Choroid plexus epithelial cell (primary cell): ENCODE measurements around the gene TXNRD2.

Experiments used
- DNase-seq: peaks from one replicate; pipeline ENCODE4 v3.0.0-alpha.2; 2010; ENCODE audit warnings: low read depth
- H3K4me3 ChIP-seq: 2 replicates; pipeline ENCODE4 v1.5.1; 2011; ENCODE audit warnings: low read depth, mild to moderate bottlenecking, control low read depth, low read length, moderate library complexity
- TF ChIP-seq, protein P1 (sequence below): conservative IDR thresholded peaks from 2 replicates; pipeline ENCODE4 v1.5.1; 2011; ENCODE audit warnings: low read depth, mild to moderate bottlenecking, control low read depth, inconsistent platforms, low read length, moderate library complexity

The TXNRD2 gene

DNA sequence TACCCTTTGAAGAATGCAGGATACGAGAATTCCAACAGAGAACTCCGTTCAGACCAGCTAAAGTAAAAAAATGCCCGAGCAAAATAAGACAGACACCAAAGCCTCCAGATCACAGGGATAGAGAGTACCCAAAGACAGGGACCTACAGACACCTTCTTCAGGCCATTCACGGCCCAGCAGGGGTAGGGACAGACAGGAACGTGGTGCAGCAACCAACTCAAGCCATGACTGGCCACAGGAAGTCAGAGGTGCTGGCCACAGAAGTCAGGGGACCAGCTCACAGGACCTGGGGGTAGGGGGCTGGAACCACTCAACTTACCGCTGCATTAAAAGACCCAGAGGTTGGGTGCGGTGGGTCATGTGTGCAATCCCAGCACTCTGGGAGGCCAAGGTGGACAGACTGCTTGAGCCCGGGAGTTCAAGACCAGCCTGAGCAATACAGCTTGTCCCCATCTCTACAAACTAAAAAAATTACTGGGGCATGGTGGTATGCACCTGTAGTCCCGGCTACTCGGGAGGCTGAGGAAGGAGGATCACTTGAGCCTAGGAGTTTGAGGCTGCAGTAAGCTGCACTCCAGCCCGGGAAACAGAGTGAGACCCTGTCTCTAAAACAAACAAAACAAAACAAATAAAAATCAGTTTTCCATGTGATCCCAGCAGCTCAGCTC, 39.9 kb downstream of the TXNRD2 start:
- TF ChIP-seq, protein P1, sequence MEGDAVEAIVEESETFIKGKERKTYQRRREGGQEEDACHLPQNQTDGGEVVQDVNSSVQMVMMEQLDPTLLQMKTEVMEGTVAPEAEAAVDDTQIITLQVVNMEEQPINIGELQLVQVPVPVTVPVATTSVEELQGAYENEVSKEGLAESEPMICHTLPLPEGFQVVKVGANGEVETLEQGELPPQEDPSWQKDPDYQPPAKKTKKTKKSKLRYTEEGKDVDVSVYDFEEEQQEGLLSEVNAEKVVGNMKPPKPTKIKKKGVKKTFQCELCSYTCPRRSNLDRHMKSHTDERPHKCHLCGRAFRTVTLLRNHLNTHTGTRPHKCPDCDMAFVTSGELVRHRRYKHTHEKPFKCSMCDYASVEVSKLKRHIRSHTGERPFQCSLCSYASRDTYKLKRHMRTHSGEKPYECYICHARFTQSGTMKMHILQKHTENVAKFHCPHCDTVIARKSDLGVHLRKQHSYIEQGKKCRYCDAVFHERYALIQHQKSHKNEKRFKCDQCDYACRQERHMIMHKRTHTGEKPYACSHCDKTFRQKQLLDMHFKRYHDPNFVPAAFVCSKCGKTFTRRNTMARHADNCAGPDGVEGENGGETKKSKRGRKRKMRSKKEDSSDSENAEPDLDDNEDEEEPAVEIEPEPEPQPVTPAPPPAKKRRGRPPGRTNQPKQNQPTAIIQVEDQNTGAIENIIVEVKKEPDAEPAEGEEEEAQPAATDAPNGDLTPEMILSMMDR: no peak
- H3K4me3 ChIP-seq: no peak overlapping the region
- DNase-seq: no peak

DNA sequence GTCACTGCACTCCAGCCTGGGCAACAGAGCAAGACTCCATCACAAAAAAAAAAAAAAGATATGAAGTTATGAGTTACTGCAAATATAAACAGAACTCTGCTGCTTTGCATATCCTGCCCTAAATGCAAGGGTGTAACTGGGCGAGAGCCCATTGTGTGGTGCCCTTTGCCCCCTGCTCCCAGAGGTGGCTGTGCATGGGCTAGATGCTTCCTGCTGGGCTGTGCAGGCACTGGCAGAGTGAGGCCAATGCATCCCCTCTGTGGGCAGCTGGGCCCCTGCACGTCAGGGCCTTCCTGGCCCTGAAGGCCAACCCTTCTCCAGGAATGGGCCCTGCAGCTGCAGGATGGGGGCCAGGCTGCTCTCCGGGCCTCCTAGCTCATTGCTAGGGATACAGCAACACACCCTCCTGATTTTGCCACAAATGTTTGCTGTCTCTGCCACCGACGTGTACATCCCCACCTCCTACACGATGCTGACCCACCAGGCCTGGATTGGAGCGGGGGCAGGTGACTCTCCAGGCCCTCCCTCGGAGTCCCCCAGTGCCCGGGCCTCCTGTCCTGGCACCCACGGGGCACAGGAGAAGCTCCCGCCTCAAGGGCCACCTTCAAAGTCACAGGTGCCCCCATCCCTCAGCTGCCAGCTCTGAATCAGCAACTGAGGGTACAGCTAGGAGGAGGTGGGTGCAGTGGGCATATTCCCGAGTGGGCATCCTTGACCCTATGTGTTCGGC, 40.7 kb downstream of the TXNRD2 start:
- TF ChIP-seq, protein P1: no peak
- no peak for DNase-seq
- H3K4me3 ChIP-seq: no peak overlapping the region

DNA sequence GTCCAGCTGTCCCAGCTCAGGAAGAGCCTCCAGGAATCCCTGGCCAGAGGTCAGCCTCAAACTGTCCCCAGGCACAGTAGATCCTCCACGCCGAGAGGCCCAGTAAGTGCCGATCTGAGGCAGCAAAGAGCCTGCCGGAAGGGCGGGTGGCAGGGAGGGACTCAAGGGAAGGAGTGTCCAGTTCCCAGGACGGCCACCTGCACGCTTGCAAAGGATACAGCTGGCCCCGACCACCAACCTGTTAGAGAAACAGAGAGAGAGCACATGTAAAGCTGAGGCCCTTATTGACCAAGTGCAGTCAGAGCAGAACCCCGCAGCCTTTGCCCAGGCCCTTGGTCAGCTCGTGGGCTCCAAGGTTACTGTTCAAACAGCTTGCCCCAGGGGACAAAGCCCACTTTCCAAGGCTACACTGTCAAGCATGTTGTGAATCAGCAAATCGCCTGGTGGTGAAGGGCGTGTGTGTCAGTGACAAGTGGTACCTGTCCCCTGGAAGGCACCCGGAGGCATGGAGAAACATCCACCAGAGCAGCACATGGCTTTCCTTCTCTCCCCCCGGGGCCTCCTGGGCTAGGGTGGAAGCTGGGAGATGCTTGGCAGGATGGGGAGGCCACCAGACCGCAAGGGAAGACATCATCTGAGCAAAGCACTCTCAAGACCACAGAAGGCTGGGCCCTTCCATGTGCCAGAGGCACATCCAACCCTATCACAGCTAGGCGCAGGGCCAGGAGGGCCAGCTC, 42.6 kb downstream of the TXNRD2 start:
- DNase-seq: no peak
- H3K4me3 ChIP-seq: no peak overlapping the region
- TF ChIP-seq, protein P1: no peak

DNA sequence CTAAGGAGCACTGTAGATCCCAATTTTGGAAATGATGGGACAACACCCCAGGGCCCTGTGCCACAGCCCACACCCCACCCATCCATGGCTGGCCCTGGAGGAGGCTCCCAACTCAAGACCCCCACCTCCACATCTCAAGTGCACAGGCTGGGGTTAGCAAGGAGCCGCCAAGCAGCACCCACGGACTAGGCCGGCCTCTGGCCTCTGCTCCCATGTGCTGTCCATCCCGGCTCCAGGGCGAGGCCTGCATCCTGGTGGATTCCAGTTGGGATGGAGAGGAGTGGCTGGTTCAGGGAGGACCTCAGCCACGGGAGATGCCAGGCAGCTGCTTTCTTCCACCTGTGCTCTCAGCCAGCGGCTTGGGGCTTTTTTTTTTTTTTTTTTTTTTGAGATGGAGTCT, 43.5 kb downstream of the TXNRD2 start:
- TF ChIP-seq, protein P1: no peak
- DNase-seq: no peak
- no peak overlapping the region for H3K4me3 ChIP-seq

DNA sequence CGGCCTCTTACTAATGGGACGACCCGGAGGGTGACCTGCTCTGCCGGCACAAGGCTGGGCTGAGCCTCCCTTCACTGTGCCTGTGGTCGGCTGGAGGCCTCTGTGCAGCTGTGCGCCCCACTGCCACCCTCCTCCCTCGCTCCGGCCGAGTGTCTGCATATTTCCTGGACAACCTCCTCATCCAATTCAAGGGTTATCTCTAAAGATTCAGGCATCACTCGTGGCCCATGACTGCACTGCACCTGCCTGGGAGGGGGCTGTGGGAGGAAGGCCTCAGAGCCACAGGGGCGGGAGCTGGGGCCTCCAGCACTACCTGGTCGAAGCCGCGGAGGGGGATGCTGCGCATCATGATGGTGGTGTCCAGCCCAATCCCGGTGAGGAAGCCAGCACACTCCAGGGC, 43.9 kb downstream of the TXNRD2 start:
- TF ChIP-seq, protein P1: no peak
- no peak for DNase-seq
- H3K4me3 ChIP-seq: no peak overlapping the region

DNA sequence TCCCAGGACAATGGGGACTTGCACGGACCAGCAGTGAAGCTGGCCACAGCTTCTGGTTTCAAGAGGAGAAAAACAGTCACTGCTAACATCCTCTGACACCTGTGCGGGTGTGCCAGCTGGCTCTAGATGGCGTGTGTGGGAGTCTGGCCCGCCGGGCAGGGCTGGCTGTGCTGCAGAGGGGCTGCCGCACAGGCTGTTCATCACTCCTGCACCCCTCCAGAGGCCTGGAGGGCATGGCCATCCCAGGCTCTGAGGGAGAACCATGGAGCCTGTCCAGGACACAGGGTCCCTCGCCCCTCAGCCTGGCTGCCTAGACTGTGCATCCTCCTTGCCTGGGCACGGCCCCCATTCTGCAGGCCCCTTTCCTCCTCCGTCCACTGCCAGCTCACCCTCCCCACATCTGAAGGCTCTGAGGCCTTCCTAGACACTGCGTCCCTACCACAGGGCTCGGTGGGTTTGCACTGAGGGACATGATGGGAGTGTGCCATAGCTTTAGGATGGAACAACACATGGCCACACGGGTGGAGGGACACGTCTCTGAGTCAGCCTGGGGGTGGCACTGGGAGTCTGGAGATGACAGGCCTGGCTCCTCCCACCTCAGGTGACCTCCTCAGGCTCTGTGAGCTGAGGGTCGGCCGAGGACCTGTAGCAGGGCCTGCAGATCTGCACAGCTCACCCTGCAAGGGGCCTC, 44.8 kb downstream of the TXNRD2 start:
- no peak for DNase-seq
- TF ChIP-seq, protein P1: no peak

More for the DNA sequence above, 44.8 kb downstream of the TXNRD2 start:
- no peak overlapping the region for H3K4me3 ChIP-seq
